Esophagus mucosa (tissue), 1 donor: Measurements from ENCODE around the gene TERC. TPM values are rescaled to one million over a fixed set of nuclear protein-coding genes. Genes with fewer than 3 reads are reported as not detected.
"Not testable (repeated sequence)": the region's sequence is repeated elsewhere in the genome, so short reads cannot be mapped to it uniquely, and the experiment has no call there.

Source experiments
- ATAC-seq: fragments of 200-7000 bp; cut with Tn5 transposase; one replicate; pipeline ENCODE4 v1.9.1; 2020
- total RNA-seq: library from RNA; stranded (reverse); gene quantifications from one replicate; pipeline ENCODE4 v1.2.4, GENCODE V29; 2023
- donor health status: DM: yes; HTN: yes; CAD: no.

Gene TERC
- total RNA-seq, 1 donor from 2014 or later: 10.6 TPM

DNA sequence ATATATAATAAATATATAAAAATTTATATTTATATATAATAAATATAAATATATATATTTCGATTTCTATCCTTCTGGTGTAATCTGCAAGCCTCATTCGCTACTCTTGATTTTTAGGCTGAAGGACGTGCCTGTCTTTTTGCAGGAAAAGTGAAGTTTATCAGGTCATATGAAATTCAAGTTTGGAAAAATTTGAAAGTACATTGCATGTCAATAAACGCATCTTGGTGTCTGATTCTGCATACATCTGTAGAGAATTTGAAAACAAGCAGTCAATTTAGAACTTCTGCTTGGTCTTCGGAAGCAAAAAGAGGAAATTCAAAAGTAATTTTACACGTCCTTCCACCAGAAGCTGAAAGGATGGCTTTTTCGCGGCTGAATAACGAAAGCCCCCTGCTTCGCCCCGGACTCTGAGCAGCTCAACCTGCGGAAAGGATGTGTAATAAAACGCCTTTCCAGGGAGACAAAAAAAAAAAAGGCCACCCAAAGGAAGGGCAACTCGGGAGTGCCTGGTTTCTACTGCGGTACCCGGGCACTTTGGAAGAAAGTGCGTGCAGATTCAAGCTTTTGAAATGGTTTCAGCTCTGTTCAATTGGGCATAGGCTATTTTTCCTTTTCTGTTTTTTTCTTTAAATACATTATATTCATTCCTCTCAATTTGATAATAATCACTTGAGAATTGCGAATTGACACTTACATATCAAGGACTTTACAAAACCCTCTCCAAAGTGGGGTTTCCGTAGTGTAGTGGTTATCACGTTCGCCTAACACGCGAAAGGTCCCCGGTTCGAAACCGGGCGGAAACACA, 6.8 kb upstream of the TERC start:
- ATAC-seq: peak; percentile 26

DNA sequence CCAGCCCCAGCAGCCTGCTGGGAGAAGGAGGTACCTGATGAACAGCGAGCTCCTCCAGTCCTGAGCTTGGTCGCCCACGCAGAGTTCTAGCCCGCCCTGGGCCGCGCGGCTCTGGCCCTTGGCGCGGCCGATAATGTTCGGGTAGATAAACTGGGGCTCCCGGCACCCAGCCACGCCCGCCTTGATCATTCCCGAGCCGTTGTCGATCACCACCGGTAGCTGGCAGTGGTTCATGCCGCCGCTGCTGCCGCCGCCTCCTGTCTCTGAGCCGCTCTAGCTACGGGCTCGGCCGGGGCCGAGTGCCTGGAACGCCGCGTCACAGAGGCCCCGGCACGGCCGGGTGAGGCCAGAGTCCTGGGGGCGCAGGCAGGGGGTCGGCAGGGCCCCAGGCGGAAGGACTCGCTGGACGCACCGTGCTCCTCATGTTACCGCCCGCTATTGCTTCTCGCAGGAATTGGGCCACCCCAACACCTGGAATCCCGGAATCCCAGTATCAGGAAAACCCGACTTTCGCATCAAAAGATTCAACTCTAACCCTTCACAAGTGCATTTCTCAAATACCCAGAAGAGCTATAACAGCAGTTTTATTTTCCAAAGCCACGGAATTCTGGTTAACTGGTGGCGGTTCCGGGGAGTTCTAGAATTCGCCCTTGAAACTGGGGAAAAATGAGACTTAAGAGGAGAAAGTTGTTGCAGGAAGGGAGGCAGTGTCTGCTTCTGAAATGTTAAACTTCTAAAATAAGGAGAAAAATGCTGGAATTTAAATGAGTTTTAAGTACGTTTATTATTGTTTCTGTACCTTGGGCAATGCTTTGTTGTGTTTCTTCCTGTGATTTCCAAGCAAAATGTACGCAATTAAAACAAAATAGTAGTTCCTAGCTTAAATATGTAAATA, 4.7 kb upstream of the TERC start, which contains the start of gene ACTRT3:
TSS of gene ACTRT3 (minus strand) at position 275 of the 895 bp plus-strand sequence. CDS start at position 234, 41 bp downstream.
- ATAC-seq: peak; percentile 3

DNA sequence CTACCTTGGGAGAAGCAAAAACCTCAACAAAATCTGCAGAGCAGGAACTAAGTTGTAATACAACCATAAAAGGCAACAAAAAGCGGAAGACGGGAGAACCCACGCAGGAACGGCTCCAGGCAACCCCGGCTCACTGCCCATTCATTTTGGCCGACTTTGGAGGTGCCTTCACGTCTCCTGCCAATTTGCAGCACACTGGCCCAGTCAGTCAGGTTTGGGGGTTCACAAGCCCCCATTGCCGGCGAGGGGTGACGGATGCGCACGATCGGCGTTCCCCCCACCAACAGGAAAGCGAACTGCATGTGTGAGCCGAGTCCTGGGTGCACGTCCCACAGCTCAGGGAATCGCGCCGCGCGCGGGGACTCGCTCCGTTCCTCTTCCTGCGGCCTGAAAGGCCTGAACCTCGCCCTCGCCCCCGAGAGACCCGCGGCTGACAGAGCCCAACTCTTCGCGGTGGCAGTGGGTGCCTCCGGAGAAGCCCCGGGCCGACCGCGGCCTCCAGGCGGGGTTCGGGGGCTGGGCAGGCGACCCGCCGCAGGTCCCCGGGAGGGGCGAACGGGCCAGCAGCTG, 463 bp downstream of the TERC start:
- peak; percentile 62 for ATAC-seq

DNA sequence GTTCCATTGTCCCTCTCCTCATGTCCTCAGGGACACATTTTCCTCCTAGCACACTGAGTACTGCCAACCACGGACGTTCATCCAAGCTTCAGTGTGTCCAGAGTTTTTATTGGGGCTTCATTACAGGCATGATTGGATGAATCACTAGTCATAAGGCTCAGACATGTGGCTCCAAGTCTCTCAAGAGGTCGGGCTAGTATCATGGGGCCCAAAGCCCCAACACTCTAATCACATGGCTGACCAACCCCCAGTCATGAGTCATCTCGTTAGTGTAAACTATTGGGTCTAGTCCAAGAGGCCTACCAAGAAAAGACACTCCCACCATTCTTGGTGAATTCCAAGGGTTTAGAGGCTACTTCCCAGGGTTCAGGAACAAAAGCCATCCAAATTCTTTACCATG, 4.4 kb downstream of the TERC start:
- no peak for ATAC-seq

DNA sequence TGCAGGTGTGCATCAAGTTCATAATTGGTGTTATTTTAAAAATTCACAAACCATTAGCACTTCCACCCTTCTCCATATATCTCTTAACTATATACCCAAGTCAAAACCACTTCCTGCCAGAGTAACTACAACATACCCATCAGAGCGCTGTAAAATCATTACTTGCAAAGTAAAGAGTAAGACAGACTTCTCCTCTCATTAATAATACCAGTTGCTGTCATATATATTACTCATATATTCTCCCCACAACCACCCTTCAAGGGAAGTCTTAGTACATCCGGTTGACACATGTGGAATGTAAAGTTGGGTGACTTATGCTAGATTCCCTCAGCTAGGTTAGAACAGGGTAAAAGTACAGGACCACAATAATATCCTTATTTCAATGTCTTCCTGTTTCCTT, 5.6 kb downstream of the TERC start:
- peak; percentile 41 for ATAC-seq

DNA sequence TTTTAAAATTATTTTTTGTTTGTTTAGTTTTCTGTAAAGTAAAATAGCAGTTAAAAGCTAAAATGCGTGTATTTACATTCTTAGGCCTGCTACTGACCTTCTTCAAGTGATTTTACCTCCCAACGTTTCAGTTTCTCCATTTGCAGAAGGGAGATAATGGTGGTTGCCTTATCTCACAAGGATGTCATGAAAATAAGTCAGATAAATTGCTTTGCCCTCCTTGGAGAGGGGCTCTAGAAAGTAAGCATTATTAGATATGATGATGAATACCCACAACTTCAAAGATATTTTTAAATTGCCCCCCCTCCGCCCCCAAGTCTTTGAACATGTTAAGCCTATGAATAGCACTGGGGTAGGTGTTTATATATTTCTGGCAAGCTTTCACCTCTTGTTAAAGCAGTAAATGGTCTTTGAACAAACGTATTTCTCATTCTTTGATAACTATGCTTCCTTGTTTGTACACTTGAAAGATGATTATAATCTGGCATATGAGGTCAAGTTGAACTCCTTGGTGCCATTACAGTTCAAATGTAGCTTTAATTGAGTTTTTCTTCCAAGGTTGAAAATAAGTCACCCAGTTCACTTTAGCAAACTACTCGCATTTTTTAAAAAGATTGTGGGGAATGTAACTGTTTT, 6.4 kb downstream of the TERC start:
- ATAC-seq: no peak

DNA sequence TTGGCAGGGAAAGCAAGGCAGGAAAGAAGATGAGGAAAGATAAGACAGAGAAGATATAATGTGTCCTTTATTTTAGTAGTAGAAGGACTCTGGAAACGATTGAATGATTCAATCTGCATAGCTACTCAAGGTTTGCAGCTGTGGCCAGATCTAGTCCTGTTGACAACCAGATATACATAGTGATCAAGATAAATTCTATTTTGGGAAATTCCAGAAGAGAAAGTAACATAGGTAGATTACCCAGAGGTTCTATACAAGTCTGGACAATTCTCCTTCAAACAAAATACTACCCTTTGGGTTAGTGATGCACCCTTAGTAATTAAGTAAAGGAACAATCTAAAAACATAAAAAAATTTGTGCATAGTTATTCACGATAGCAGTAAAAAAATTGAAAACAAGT, 9.4 kb downstream of the TERC start:
- peak; percentile 51 for ATAC-seq

DNA sequence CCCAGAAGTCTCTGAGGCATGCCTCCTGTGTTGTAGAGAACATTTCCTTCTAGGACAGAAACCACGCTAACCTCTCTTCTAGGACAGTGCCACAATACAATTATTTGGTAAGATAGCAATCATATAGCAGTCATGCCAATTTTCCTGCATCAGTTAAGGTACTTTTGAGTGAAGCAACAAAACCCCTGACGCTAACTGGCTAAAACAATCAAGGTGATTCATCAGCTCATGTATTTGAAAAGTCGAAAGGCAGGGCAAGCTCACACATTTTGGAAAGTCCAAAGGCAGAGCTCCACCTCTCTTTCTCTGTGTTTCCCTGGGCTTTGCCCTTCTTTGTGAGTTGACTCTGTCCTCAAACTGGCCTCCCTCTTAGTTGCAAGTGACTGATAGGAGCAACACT, 10.1 kb downstream of the TERC start:
- peak; percentile 79 for ATAC-seq

DNA sequence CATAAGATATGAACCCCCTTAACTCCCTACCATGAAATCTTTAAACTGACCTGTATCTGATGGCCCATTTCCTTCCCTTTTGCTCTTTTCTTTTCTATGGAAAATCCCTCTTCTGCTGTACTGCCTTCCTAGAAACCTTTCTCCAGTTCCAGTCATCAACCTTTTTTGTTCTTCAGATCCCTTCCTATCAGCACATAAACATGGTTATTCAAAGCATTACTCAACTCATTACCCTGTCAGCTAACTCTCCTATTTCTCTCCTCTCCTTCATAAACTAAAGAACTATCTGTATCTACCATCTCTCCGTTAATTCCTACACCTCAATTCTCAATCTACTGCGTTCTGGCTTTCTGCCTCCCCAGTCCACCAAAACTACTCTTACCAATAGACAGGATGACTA, 13.0 kb downstream of the TERC start:
- no peak for ATAC-seq

DNA sequence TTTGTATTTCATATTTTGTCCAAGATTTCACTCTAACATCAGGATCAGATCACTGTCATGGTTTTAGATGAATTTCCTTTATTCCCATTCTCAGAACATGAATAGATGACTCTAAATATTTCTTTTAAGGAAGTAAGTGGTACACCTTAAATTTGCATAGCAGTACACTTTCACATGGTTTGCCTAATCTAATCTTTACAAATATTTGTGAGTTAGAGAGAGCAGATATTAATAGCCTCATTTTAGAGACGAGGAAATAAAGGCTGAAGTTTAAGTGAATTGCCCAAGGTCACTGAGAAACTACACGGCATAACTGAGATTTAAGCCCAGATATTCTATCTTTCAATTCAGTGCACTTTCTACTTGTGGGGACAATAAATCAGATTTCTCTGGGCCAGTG, 14.2 kb downstream of the TERC start:
- no peak for ATAC-seq

DNA sequence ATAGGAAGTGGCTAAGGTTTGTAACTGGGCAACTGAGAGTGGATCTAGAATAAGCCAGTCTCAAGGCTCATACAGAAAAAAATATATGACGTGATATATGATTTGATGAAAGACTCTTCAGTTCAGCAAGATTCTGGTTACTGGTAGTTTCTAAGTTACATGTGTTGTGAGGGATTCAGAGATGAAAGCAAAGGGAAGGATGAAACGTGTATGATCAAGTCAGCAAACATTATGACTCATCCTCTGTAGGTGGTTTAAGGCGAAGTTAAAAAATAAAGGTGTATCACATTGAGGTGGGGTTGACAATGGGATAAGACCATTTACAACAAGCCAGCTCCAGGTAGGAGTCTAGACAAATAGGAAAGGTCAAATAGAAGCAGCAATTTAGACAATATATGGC, 16.2 kb downstream of the TERC start:
- peak; percentile 94 for ATAC-seq

DNA sequence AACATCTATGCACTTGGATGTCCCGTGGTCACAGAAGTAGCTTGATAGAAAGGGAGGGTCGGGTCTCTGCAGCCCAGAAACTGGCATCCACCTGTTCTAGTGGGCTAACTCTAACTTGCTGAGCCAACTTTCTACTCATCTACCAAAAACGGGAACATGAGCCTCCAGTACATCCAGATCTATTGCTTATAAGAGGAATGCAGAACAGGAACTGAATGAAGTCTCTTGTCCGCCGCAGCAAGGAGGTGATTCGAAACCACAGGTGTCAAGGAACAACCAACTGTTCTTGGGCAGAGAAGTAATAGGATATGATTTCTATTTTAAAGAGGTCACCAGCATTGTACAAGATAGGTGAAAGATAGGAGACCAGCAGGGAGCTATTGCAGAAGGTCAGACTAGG, 17.9 kb downstream of the TERC start:
- no peak for ATAC-seq

DNA sequence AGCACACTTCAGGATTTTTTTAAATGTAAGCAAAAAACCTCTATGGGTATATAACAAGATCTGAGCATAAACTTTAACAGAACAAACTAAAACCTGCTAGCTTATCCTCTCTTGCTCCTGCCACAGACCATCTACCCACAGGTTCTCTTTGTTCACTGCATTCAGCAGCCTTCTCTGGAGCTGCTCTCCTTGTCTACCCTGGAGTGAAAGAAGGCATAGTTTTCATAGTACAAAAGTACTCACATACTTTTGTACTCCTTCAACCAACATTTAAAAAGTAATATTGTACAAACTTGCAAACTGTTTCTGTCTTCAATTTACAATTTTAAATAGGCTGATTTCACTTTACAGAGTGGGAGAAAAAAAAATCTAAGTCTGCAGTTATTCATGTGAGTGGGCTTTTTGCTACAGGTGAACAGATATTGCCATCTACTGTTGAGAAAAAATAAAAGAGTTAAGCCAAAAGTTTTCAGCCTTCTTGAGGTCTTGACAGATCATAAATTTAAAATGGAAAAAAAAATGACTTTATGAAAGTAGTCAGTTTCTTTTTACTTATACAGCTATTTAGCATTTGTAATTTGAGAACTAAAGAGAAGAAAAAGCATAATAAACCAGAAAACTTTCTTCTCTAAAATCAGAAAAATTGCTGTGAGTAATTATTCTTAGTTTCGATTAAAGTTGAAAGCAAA, 20.4 kb downstream of the TERC start:
- no peak for ATAC-seq

DNA sequence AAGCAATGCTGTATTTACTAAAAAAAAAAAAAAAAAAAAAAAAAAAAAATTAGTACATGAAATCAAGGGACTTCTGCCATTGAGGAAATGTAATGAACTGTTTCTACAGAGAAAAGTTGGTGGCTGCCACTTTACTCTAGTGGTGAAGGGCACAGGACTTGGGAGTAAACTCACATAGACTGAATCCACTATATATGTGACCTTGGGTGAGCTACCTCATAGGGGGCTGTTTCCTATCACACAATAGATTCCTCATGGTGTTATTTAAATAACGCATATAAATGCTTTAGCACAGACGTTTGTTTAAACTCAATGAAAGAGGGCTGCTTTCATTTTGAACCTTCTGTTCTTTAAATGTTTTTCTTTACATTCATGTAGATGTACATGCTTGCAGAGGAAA, 25.8 kb downstream of the TERC start:
- ATAC-seq: no peak

DNA sequence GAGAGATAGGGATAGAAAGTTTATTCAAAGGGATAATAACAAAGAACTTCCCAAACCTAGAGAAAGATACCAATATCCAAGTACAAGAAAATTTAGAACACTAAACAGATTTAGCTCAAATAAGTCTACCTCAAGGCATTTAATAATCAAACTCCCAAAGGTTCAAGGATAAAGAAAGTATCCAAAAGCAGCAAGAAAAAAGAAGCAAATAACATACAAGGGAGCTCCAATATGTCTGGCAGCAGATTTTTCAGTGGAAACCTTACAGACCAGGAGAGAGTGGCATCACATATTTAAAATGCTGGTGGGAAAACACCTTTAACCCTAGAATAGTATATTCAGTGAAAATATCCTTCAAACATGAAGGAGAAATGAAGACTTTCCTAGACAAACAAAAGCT, 33.0 kb downstream of the TERC start:
- ATAC-seq: not testable (repeated sequence)

DNA sequence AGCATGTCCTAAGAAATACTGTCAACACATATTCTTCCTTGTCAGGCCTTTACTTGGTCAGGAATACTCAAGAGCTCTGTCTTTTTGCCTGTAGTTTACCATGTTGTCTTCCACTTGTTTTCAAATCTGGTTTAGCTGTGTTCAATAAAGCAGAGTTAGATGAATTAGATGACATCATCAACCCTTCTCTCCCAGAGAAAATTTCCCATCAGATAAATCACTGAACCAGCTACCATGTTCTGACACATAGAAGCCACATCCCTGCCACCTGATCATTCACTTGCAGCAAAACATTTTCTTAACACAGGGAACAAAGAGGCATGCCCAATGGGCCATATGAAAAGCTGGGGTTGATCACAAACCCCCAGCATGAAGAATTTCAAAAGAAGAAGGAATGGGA, 42.1 kb downstream of the TERC start:
- no peak for ATAC-seq

DNA sequence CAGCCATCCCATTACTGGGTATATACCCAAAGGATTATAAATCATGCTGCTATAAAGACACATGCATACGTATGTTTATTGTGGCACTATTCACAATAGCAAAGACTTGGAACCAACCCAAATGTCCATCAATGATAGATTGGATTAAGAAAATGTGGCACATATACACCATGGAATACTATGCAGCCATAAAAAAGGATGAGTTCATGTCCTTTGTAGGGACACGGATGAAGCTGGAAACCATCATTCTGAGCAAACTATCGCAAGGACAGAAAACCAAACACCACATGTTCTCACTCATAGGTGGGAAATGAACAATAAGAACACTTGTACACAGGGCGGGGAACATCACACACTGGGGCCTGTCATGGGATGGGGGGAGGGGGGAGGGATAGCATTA, 46.4 kb downstream of the TERC start:
- ATAC-seq: not testable (repeated sequence)

Other genes starting within 250 kb of the TERC start
- gene MECOM, start 101.3 kb downstream of the TERC start, total RNA-seq: 23.3 TPM
- gene ACTRT3, start 4.5 kb upstream of the TERC start, total RNA-seq: 1.6 TPM
- 8.8 TPM for gene MYNN, start 8.3 kb upstream of the TERC start, total RNA-seq
- not detected for gene LRRIQ4, start 47.8 kb upstream of the TERC start, total RNA-seq
- gene LRRC34, start 47.8 kb upstream of the TERC start, total RNA-seq: 0.24 TPM
- gene LRRC31, start 104.9 kb upstream of the TERC start, total RNA-seq: not detected
- not detected for gene SAMD7, start 146.5 kb upstream of the TERC start, total RNA-seq
- gene SEC62, start 201.7 kb upstream of the TERC start, total RNA-seq: 37.0 TPM